Left ventricle myocardium superior (tissue), 1 donor: Measurements from ENCODE around the gene SYNRG. TPM values are rescaled to one million over a fixed set of nuclear protein-coding genes. Genes with fewer than 3 reads are reported as not detected.

Experiments used
- ATAC-seq: fragments of 200-7000 bp; cut with Tn5 transposase; one replicate; pipeline ENCODE4 v1.9.1; 2020; ENCODE audit warnings: mild to moderate bottlenecking, moderate library complexity
- DNase-seq: peaks from one replicate; pipeline ENCODE4 v3.0.0-alpha.2; 2020
- intact Hi-C: fragments of 100-400 bp; cut with micrococcal nuclease; formaldehyde crosslinking; loops from one replicate; pipeline ENCODE4 v1.11.0; 2022
- microRNA-seq: library from miRNA; unstranded; fragments of <30 nt; microRNA quantifications from one replicate; pipeline ENCODE4 v1.2.0, GENCODE V29; 2020; ENCODE audit warnings: borderline number of aligned reads
- total RNA-seq: library from RNA; stranded (reverse); fragmentation: NEBNext Ultra II Directional; extraction: Animal tissue kit (Norgen Biotek cat#: 25700); gene quantifications from one replicate; pipeline ENCODE4 v1.2.1, GENCODE V29; 2021
- donor health status: DM: no; HTN: yes; CAD: no; lungs with severe emphysema.

Gene SYNRG
- total RNA-seq, 1 donor from 2014 or later, result 36.2 TPM

DNA sequence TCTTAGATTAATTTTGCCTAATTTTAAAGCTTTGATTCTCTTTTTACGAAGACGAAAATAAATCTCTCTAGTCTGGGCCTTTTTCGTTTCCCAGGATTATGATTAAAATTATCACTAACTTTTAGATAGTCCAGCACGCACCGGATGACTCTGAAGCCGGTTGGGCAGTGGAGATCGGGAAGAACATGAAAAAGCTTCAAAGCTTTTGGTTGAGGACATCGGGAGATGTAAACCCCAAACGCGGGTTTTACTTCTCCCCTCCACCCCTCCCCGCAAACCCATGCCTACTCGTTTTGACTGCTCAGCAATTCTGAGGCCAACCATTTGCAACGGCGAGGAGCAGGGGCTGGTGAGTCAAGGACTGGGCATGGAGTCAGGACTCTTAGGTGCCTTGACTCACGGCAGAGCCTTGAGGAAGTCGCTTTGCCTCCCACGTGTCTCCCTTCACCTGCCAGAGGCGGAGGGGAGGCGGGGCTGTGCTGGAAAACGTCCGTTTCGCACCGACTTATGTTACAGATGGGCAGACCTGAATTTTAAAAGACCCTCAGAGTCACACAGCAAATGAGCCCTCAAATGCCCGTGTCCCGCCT is 120.5 kb downstream of the SYNRG start:
- ATAC-seq, result peak; percentile 54
- intact Hi-C loops, result no loop called here
- peak; percentile 47 for DNase-seq

DNA sequence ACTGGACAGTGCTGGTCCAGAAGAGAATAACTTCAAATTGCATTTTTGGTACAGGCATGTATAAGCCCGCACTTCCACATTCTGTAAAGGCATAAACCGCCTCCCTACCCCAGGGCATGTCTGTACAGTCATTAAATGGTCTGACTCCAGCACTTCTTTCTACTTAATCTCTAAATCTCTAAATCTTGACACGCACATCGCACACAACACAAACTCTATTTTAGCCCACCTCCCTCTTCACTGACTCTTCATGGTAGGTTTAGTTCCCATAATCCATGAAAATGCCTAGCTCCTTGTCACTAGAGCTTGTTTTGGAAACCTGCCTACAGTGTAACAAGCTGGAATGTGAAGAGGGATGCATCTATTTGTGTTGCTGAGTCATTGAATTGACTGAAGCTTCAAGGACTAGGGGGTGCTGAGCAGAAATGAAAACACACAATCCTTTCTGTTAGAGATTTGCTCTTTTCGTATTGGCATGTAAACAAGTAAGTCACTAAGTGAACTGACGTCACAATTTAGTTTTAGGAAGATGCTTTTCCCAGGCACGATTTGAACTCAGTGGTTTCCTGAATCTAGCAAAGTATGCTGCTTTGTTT is 121.1 kb downstream of the SYNRG start:
- no peak for DNase-seq
- intact Hi-C loops, result no loop called here
- ATAC-seq, result peak; percentile 33

DNA sequence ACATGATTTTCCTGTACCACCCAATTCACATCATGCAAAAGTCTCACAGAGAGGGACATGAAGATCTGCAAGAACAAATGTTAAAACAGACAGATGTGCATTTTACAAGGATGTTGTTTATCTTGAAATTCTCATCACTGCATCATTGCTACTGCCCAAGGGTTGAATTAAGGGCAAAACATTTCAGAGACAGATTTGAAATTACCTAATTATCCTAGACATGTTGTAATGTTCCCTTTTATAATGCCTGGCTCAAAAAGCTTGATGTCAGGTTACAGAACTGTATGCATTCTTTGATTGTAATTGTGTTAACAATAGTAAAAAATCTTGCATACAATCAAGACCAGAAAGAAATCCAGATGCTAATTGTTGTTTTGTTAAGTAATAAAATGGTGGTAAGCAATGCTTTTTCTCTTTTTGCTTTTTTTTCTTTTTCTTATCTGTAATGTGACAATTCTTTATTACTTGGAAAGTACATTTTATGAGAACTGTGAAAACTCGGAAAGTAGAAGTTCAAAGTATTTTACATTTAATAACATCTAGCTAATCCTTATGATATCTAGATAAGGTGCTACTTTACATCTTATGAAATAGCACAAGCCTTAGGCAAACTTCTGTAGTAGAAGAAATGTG is 123.2 kb downstream of the SYNRG start:
- no peak for ATAC-seq
- DNase-seq, result no peak
- intact Hi-C loops, result no loop called here

DNA sequence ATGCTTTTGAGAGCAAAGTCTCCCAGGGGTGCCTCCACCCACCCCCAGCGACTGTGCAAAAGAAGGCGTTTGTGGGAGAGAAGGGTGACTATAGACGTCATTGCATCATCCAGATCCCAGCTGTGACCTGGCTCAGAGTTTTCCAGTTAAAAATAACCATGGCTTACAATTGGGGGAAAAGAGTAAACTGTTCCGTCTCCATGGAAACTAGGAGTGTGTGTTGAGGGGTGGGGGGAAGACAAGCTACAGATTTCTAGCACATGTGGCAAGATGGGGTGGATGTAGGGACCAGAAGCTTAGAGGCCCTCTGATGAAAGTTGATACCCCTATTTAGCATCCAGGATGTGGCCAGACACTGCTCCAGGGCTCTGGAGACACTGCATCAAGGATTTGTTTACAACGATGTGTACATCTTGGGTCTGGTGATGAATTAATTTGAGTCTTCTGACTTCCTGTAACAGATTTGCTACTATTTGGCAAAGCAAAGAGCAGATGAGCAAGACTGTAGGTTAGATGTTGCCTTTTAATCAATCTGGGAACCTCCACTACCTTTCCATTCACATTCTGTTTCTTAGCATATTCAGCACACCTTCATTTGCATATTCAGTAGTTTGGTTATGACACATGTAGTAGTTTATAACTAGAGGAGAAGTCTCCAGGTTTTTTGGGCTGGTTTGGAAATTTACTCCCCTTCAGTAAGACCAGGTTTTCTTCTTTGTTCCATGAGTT is 125.7 kb downstream of the SYNRG start:
- ATAC-seq (peak; percentile 57), DNase-seq (no peak)
- intact Hi-C loops, result no loop called here

DNA sequence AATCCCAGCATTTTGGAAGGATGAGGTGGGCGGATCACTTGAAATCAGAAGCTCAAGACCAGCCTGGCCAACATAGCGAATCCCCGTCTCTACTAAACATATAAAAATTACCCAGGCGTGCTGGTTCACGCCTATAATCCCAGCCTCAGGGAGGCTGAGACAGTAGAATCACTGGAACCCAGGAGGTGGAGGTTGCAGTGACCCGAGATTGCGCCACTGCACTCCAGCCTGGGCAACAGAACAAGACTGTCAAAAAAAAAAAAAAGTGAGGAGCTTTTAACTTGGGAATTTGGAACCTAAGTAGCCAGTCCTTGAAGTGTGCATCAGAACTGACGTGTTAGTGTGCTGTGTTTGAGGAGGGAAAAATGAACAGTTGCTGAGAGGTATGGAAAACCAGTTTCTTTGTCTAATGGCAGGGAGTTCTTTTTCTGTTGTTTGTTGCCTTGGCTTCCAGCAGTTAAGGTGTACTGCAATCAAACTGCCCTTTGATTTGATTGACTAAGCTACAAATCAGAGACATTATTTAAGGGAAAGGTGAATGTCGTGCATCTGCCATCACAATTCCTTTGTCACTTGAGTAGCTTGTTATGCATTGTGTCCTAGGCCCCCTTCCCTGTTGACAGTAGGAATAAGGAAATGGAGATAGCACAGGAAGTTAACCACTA is 128.1 kb downstream of the SYNRG start:
- no peak for DNase-seq
- no peak for ATAC-seq
- intact Hi-C loops, result no loop called here

DNA sequence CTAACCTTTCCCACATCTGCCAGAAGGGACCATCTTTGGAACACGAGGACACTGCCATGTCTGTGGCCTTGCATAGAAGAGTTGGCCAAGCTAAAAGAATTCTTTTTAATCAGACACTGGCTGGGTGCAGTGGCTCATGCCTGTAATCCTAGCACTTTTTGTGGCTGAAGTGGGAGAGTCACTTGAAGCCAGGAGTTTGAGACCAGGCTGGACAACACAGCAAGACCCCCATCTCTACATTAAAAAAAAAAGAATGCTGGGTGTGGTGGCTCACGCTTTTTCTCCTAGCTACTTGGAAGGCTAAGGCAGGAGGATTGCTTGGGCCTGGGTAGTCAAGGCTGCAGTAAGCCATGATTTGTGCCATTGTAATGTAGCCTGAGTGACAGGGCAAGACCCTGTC is 128.8 kb downstream of the SYNRG start:
- intact Hi-C loops, result no loop called here
- ATAC-seq (no peak), DNase-seq (no peak)

DNA sequence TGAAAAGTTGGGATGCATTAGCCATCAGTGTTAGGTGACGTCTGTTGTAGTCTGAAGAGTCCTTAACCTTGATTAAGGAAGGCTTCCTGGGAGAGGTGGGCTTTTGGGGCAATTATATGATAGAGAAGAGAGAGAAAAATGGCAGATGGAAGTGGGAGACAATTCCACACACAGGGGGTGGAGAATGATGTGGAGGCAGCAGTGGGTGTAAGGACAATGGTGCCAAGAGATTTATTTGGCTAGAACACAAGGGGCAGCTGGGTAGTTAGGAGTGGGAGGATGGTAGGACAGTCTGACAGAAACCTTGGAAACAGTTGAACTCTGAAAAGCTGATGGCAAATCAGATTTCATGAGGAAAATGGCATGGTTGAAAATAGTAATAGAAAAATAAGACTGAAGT is 130.2 kb downstream of the SYNRG start:
- DNase-seq (no peak), ATAC-seq (no peak)
- intact Hi-C loops, result no loop called here

DNA sequence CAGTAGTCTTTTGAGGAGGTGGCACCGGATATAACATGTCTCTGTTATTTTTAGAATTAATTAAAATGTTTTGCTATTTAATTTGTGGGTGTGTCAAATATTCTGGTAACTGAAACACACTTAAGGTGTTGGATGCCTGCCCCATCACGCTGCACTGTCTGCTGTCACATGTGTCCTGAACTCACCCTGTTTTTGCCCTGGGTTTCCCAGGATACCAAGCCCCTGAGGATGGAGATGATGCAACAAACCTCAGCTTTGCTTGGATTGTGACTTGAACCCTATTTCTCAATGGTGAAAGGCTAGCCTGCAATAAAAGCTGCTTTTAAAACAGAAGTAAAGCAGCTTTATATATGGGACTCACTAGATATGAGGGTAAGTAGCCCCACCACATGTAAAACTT is 131.0 kb downstream of the SYNRG start:
- intact Hi-C loops, result no loop called here
- ATAC-seq, result peak; percentile 78
- DNase-seq, result peak; percentile 69

DNA sequence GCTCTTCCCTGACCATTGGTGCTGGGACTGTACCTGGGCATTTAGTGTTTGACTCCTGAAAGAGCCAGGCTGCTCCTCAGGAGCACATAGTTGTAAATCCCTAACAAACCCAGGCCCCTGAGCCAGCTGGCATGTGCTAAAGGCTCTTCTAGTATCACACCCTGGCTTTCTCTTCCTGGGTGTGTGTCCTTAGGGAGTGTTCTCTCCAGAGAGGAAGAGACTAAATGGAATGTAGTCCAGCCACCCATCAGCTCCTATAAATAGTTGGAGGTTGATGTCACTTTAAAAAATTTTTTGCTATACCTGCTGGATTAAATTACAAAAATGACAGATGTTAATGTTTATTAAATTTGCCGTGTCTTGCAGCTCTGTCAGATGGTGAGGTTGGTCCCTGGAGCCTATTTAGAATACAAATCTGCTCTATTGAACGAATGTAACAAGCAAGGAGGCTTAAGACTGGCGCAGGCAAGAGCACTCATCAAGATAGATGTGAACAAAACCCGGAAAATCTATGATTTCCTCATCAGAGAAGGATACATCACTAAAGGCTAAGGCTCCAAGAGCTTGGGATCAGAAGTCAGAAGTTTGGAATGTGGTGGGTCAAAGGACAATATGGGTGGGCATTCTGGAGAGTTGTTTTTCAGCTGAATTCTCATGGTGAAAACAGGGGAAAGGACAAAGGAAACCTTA is 132.6 kb downstream of the SYNRG start:
- peak; percentile 52 for DNase-seq
- intact Hi-C loops, result no loop called here
- peak; percentile 91 for ATAC-seq

DNA sequence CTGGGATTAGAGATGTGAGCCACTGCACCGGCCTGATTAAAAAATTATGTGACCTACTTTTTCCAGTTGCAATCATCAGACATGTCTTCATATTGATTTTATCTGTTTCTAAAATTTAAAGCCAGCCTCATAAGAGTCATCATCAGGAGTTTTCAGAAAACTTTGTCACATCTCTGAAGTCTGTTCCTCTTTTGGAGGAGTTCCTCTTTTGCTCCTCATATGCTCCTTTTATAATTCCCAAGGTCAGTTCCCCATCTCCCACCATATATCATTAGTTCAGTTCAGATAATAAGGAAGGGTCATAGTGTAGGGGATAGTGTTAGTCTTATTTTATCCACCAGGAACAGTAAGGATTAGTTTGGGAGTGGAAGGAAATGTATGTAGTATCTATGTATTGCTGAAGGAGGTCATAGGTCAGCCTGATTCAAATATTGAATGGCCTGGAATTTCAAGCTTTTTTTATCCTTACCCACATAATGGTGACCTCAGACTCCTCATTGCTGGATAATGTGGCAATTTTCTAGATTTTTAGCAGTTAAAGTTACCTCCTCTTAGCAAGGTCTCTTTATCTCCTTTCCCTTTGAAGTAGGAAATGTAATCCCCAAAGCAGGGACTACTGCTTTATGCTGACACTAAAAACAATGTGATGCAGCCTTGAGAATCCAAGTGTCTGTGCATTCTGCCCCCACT is 133.3 kb downstream of the SYNRG start:
- no peak for DNase-seq
- intact Hi-C loops, result no loop called here

DNA sequence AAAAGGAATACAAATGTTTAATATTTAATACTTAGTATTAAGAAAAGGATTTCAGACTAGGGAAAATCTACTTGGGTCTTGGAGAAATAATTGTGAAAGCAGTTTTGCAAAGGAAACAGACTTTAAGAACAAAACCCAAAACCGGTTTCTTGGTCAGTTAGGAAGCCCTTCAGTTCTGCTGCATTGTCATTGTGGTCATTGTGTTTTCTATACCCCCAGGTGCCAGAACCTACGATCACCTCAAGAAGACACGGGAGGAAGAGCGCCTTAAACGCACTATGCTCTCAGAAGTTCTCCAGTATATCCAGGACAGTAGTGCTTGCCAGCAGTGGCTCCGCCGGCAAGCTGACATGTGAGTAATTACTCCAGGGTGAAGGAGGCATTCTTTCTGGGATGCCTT is 139.0 kb downstream of the SYNRG start:
- ATAC-seq, result no peak
- DNase-seq, result no peak
- intact Hi-C loops, result no loop called here

More for the DNA sequence above, 133.3 kb downstream of the SYNRG start:
- ATAC-seq, result no peak

DNA sequence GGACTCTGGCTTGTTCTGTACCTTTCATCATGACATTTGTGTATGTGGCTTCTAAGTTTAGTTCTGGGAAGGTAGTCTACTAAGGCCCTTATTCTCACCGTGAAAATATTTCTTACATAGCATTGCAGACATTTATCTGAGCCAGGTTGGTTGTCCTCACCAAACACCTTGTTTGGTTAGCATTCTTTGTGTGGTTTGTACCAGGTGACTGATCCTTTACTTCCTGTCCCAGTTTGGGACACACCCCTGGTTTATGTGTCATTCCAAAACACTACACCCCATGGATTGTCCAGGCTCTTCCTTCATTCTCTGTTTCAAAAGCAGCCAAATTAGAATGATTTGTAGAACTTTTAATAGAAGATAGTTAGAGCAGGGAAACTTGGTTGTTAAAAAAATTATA is 142.7 kb downstream of the SYNRG start:
- DNase-seq (no peak), ATAC-seq (no peak)
- intact Hi-C loops, result no loop called here

DNA sequence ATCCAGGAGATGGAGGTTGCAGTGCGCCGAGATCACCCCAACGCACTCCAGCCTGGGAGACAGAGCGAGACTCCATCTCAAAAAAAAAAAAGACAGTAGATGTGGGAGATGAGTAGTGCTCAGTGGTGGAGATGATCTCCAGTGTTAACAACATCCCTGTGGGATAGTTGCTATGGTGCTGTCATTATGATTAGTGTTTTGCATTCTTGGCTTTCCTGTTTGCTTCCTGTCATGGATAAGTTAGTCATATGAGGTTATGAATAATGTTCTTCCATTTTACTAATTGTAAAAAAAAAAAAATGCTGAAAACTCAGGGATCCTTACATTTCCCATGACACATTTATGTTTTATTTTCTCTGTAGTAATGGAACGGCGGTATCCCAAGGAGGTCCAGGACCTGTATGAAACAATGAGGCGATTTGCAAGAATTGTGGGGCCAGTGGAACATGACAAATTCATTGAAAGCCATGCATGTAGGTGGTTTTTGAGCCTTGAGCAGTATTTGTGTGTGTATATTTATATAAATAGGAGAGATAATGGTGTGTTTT is 144.1 kb downstream of the SYNRG start:
- ATAC-seq (no peak), DNase-seq (no peak)
- intact Hi-C loops, result no loop called here

Small RNA genes within 50 kb of the gene (microRNA-seq; reads per million reads assigned to microRNA genes)
- gene MIR378J, result not detected

Other genes with a start within 250 kb of the SYNRG start
- not detected for gene C17orf78, start 233.4 kb downstream of the SYNRG start, total RNA-seq
- 14.3 TPM for gene ACACA, start 202.6 kb downstream of the SYNRG start, total RNA-seq
- 10.4 TPM for gene TADA2A, start 202.5 kb downstream of the SYNRG start, total RNA-seq
- gene DUSP14, start 119.5 kb downstream of the SYNRG start, total RNA-seq, result 15.8 TPM
- 14.6 TPM for gene DDX52, start 34.0 kb upstream of the SYNRG start, total RNA-seq
- gene HNF1B, start 135.6 kb upstream of the SYNRG start, total RNA-seq, result not detected